Nucleus accumbens (tissue), 56 donors: ENCODE results near the gene ADGRV1.
A peak's percentile ranks its signal among the peaks of the same experiment; 100 is the strongest.

Experiments used
- DNase-seq, 56 donors: peaks; one replicate each; lab custom pipeline; 2025; lab: John Stamatoyannopoulos, UW

Gene ADGRV1

DNA sequence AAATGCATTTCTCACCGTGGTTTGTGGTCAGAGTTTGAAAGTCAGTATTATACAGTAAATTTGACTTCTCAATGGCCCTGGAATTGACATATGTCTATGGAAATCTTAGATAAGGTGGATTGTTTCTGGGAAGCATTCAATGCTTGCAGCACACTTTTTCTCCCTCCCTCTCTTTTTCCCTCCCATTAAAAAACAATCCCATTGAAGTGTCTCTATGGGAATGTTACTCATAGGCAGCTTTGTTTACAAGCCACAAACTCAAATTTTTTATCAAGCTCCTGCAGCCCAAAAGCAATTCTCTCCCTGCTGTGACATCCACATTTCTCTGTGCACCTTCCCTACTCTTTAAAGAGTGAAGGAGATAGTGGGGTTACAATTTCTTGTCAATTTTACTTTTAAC lies 532.4 kb downstream of the ADGRV1 start:
- DNase-seq, result no peak

DNA sequence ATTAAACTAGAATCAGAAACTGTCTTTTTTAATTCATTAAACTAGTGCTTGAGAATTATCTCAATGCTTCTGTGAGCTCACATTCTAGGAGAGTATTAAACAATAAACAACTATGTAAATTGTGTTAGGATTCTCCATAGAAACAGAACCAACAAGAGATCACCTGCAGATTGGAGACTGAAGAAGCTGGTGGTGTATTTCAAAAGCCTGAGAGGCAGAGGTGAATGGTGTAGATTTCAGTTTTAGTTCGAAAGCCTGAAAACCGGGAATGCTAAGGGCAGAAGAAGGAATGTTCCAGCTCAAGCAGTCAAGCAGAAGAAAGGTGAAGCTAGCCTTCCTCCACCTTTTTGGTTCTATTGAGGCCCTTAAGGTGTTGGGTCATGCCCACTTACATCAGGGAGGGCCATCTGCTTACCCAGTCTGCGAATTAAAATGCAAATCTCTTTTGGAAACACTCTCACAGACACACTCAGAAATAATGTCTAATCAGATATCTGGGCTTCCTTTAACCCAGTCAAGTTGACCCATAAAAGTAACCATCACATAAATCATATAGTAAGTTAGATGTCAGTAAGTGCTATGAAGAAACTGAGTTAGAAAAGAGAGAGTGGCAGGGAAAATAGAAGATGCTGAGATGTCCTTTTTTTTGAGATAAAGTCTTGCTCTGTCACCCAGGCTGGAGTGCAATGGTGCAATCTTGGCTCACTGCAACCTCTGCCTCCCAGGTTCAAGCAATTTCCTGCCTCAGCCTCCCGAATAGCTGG lies 533.1 kb downstream of the ADGRV1 start:
- DNase-seq, result no peak

DNA sequence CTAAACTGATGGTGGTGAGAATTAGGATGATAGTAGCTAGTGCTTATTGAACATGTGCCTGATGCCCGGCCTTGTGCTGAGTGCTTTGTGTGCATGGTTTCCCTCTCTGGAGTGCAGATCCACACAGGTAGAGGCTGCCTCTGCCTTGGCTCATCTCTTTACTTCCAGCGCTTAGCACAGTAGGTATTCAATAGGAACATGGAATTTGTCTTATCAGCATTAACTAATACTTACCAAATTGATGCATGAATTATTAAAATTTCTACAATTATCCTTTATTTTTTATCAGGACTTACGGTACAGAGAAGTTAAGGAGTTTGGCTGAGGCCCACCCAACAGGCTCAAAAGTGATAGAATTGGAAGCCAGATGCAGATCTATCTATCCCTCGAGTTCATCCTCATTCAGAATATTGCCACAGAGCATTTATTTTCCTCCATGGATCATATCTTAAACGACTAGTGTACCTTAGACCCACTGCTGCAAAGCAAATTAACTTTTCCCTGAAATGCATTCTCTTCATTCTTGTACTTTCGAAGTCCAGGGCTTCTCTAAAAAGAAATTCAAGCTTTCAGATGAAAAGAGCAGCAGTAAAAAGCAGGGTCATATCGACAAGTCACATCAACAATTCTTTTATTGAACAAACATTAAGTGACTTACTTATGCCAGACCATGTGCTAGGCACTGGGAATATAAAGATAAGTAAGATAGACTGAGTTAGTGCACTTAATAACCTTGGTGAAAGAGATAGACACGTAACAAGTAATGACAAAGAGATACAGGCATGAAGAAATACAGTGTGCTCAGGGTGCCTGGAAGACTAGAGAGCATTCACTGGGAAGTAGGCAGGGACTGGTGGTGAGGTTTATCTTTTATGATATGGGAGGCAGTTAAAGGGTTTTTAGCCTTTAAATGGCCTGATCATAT lies 534.5 kb downstream of the ADGRV1 start:
- DNase-seq, result no peak

DNA sequence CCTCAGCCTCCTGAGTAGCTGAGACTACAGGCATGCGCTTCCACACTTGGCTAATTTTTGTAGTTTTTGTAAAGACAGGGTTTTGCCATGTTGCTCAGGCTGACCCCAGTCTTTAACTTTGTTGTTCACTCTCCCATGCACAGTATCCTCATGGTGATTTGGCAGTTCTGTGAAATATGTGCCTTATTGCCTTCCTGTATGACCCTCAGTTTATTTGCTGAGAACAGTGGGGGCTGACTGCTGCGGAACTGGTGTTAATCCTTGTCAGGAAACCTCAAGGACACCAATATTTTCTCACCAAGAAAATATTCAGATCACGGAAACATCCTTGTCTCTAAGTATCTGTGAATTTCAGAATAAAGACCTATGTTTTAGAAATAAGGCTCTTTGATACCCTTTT lies 536.7 kb downstream of the ADGRV1 start:
- DNase-seq, result no peak

DNA sequence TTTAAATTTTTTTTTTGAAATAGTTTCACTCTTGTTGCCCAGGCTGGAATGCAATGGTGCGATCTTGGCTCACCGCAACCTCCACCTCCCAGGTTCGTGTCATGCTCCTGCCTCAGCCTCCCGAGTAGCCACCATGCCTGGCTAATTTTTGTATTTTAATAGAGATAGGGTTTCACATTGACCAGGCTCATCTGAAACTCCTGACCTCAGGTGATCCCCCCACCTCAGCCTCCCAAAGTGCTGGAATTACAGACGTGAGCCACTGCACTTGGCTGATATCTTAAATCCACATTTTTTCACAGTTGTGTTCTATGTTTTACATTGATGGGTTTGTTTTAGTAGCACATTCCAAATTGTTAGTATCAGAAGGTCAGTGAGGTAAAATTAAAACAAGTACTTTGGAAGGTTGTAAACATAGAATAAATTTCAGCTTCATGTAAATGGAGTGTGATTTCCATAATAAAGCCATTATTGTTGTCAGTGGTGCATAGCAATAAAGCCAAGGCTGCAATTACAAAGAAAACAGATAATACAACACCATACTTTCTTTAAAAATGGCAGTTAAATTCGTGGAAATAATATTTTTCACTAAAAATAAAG lies 537.3 kb downstream of the ADGRV1 start:
- DNase-seq, result no peak

DNA sequence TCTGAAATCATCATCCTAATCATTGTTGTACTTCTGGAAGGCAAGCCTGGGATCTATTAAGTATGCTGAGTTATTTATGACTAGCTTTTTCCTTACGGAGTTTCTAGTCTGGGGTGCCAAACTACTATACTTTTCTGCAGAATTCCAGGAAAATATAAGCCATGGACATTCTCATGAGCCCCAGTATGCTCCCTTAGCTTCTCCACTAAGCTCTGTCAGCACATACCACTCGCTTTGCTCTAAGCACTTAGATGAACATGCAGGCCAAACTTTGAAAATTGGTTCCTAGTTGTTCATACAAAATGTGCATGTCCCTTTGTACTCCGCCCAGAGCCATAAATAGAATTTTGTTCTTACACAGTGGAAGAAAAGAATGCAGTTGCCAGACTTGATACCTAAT lies 539.9 kb downstream of the ADGRV1 start:
- DNase-seq, result no peak

DNA sequence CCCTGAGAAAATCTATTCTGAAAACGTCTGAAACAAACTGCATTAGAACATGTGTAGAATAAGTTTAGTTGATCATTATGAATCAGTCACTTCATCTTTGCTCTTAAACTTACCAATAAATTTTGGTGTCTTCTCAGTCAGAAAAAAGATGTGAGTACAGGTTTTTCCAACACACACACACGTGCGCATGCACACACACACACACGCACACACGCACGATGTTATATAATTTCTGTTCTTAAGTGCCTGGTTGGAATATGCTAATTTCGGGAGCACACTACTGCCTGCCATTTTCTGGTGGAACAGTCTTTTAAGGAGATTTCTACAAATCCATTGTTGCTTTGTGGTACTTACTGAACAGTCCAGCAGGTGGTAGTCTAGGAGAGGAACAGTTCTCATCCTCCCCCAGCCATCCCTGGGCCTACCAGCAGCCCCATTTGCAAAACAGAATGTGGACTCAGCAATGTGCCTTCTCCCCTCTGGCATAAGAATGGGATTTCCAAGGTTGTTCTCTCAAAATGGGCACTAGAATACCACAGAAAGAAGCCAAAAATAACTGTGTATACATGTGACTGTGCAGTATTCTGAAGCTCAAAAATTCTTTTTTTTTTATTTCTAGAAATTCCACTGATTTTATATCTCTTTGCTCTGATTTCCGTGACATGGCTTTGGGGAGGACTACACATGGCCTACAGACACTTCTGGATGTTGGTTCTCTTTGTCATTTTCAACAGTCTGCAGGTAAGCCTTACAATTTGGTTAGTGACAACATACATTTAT lies 543.2 kb downstream of the ADGRV1 start:
- peak in 49 of 56 donors; percentile 7 to 78 (median 43) for DNase-seq

DNA sequence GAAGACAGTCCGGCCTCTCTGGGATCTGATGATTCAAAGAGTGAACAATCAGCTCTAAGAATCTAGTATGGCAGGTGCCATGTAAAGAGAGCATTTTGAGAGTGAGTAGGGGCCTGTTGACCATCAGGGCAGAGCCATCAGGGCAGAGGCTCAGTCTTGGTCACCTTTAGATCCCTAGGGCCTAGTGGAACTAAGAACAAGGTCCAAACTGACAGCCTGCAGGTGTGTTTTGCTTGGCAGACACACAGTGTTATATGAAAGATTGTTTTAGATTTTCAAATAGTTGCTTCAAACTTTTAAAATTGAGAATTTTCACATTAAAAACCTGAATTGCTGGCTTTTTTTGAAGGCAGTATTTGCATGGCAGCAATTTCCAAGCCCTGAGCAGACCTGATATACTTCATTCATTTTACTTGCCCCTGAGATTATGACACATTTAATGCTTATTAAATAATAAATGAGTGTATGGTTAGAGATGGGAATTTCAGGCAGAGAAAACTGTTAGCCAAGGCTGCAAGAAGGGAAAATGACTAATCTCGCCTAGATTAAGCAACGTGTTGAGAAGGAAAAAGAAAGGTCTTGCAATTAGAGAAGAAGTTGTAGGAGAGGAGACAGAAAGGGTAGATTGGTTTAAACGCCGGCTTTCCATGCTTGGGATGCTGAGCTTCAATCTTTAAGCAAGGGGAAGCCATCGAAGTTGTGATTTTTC lies 544.9 kb downstream of the ADGRV1 start:
- no peak for DNase-seq

DNA sequence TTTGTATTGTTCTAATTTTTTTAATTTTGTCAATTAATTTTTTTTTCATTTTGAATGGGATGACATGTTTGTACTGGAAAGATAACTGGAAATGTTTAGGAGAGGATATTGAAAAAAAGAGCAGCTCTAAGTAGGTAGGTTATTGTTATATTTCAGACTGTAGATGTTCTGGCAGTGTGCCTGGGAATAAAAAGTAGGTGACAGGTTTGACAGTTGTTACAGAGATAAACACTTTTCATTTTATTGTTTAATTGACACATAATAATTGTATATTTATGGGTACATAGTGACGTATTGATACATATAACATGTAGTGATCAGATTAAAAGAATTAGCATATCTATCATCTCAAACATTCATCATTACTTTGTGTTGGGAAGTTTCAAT lies 545.5 kb downstream of the ADGRV1 start:
- DNase-seq, result no peak

DNA sequence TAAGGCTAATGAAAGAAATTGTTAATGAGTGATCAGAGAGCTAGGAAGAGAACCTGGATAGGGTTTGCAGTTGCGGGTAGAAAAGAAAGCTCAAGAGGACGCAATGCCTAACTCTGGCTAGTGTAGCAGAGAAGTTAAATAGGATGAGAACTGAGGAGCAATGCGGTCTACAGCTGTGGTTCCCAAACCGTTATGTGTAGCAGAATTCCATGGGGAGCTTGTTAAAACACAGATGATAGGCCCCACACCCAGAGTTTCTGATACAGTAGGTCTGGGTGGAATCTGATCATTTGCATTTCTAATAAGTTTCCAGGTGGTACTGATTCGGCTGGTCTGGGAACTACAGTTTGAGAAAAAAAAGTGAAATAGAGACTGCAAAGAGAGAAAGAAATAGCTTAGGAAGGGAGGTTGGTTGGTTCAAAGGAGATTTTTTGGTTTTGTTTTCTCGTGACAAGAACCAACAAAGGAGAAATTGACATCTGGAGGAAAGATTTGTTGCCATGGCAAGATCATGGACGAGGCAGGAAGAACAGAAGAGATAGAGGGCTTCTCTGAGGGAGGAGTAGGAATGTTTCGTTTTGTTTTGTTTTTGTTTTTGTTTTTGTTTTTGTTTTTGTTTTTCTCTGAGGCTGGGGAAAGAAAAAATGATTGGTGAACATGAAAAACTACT lies 548.4 kb downstream of the ADGRV1 start:
- DNase-seq, result no peak

DNA sequence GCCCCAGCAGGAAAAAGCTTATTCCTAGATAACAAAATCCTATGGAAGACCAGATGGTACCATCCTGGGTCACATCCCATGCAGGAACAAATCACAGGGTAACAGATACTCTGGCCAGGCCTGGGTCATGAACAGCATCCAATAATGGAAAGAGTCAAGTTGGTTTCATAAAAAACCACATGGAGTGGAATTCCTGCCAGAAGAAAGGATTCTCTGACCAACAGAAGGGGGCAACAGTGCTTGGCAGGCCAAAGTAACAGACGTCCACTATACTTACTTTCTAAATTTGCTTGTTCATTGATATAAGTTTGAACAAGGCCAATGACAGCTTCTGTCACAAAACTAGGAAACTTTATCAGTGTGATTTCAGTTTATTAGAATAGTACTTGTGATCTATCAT lies 551.0 kb downstream of the ADGRV1 start:
- DNase-seq, result no peak

DNA sequence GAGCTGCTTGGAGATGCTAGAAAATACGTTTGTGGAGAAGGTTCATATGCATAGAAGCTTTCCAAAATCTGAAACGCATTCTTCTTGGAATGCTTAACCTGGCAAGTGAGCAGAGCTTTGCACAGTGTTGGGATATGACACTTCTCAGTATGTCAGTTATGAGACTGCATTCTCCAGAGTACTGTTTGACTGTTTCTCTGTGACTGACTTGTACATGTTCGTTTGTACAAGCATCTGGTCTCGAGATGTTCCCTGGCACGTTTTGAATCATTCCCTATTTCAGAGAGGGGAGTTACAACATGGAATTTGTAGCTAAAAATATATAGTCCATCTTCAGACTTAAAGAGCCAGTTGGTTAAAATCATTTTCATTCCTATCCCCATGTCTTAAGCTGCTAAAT lies 552.1 kb downstream of the ADGRV1 start:
- no peak for DNase-seq

DNA sequence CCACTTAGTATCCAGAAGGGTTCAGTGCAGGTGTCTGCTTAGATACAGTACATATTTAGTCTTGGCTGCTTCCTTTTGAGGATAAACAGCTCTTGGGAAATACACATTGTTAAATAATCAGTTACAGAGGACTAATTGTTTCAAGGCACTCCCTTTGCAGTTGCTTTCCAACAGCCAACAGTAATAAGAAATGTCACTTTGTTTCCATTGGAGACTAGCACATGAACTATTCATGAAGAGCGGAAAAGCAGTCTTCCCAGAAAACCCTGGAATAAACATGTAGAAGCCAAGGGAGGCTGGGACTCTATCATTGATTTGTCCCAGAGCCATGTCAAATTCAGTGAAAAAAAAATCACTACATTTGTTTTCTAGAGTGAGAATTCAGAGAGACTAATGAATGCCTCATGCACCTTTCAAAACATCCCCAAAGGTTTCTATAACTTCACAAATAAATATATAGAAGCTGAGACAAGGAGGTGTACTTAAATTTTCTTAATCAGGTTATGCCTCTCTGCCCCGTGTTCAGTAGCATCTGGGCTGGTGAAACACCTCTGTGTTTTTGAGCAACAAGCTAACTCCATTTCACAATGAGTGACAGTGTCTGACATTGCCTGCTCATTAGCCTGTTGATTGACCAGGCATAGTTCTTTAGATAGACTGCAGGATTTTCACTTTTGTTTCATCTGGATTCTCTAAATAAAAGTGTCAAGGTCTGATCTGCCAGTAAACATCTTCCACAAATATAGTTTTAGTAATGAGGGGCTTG lies 553.1 kb downstream of the ADGRV1 start:
- DNase-seq, result no peak

DNA sequence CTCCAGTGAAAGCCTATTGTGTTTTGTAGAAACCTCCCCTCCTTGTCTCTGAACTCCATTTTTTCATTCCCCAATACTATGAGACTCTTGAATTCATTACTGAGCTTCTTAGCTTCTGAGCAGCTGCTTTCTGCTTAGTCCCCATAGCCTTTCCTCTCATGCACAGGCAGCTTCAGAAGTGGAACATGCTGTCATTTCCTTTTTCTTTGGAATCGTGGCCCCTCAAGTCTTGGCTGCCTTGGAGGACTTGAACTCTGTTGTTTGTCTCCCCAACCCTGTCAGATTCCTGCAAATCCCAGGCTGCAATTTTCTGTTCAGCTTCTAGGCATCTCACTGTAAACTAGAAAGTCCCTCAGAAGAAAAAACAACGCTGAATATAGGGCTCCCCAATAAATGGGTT lies 556.1 kb downstream of the ADGRV1 start:
- DNase-seq, result no peak

DNA sequence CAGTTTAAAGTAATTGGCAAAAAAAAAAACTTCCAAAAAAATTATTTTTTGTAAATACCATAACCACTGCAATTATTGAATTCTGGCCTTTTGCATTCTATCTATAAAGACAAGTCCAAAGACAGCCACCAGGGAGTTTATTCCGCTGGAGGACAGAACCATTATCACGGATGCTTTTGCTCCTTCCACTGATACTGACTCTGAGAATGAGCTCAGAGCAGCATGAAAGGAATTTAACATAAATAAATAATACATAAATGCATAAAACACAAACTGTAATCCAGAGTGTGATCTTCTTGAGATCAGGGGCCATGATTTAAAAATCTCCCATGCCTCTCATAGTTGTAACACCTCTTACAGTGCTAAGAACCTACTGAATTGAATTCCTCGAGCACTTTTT lies 559.8 kb downstream of the ADGRV1 start:
- DNase-seq, result no peak

DNA sequence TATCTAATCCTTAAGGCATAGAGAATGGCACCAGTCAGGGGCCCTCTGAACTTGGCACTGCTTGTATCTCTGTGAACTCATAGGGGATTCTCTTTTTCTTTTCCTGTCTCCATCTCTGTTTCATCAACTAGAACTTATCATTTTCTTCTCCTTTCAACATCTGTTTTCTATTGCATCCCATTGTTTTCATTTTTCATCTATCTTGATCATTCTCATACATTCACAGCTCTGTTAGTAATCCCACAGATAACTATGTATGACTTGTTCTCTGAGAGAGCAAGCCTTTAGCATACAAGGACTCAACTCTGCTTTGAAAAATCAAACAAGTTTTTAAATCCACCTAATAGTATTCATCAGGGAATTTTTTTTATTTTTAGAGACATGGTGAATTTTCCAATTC lies 560.2 kb downstream of the ADGRV1 start:
- DNase-seq, result no peak

DNA sequence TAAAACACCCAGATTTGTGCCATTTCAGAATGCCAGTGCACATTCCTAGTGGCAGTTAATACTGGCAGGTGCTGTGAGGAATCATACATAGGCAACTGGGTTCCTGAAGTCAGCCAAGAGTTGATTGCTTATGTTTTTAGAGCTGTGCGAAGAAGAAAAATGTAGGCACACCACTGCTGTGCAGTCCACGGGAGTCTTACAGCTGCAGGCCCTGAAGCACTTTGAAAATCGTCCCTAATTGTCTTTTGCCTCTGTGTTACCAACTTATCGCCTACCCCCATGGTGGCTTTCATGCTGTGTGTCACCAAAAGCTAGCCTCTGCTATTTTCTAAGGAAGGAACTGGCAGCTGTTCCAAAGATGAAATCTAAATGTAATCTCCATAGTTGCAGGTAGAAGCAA lies 560.6 kb downstream of the ADGRV1 start:
- DNase-seq, result no peak

DNA sequence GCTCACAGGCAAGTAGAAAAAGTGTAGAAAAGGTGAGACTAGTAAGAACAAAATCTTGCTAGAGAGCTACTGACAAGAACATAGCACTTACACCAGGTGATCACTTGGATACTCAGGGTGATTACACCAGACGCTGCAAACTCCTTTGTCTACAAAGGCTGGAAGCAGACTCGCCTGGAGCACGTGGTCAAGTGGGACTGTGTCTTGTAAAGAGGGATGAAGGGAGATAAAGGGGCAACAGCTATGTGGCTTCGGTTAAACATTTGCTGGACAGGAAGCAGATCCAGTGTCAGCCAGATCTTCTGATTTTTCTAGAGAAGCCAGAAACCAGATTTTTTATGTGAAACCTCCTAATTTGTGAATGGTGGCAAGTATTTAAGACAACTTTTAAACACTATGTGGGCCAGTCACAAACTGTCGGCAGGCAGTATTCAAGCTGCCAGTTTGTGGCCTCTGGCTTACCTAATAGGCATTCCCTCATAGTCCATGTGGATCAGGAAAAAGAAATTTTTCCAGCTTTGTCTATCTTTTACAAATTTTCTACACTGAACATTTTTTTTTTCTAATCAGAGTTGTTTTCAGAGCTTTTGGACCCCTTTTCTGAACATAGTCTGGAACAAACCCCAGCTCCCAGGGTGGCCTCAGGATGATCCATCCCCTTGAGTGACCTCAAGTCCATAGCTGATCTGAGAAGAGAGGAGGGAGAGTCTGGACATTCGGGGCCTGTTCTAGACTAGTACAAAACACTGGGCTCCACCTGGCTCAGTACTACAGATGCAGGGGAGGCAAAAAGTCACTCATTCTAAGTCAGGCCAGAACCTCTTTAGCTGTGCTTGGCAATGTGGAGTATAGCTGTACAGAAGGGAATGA lies 561.6 kb downstream of the ADGRV1 start:
- no peak for DNase-seq
